ENCODE data around the gene KCNJ9. TPM values are rescaled to one million over a fixed set of nuclear protein-coding genes. Genes with fewer than 3 reads are reported as not detected.

The KCNJ9 gene
- polyA plus RNA-seq, 3 donors, result not detected

GRCh38 chr1:160114085-160114484 lies 32.7 kb downstream of the KCNJ9 start:
- Histone ChIP-seq H2AFZ (ENCODE audit: insufficient read depth, low read depth, low read length, poor library complexity, severe bottlenecking) (no peak overlapping the region), H3K79me2 (ENCODE audit: insufficient read depth, low read length) (no peaks in the 10 kb centered on the region), H3K36me3 (replicated peaks in 1 of 2; ENCODE audit: control insufficient read depth in 1 of 2, insufficient read depth in 2 of 2, low read length in 2 of 2) (no peaks in the 10 kb centered on the region), H3K4me2 (replicated peaks; ENCODE audit: extremely low read depth, low read length, poor library complexity, severe bottlenecking) (no peak overlapping the region), H4K20me1 (ENCODE audit: insufficient read depth, low read length) (no peaks in the 10 kb centered on the region), H3K9ac (ENCODE audit: insufficient read depth, low read length, poor library complexity, severe bottlenecking) (no peak overlapping the region), H3K4me3 (replicated peaks in 1 of 3; ENCODE audit: low read depth in 2 of 3, low read length in 3 of 3) (no peak overlapping the region), H3K9me3 (replicated peaks in 1 of 2; ENCODE audit: control insufficient read depth in 1 of 2, insufficient read depth in 1 of 2, low read length in 2 of 2) (no peaks in the 10 kb centered on the region), H3K4me1 (ENCODE audit: control insufficient read depth in 1 of 2, insufficient read depth in 2 of 2, low read length in 2 of 2) (peaks cover under 1 to 3% of the 10 kb centered on the region in 2 donors), H3K27me3 (ENCODE audit: control insufficient read depth in 2 of 2, insufficient read depth in 2 of 2, low read length in 2 of 2) (peaks cover 0 to 6% of the 10 kb centered on the region in 2 donors), H3K27ac (ENCODE audit: low read depth in 1 of 2, low read length in 2 of 2) (no peak overlapping the region)
- intact Hi-C loops (cut with micrococcal nuclease), result no loop called here
- no peak for TF ChIP-seq CTCF (IDR thresholded peaks at IDR 0.05)
- no peak overlapping the region for H3K4me3 Mint-ChIP-seq
- WGBS (ENCODE audit: insufficient coverage), result 100% methylated on average over 2 of the region's 4 CpGs
- no peaks in the 10 kb centered on the region for H3K36me3 Mint-ChIP-seq
- DNase-seq, result no peak
- peak overlapping the region in 1 of 7 donors; percentile 71 for H3K27ac Mint-ChIP-seq
- H3K27me3 Mint-ChIP-seq (ENCODE audit: low read depth in 3 of 3), result peaks cover 7 to 21% (median 17%) of the 10 kb centered on the region in 3 donors
- H3K9me3 Mint-ChIP-seq, result no peaks in the 10 kb centered on the region
- peaks cover under 1% of the 10 kb centered on the region for H3K4me1 Mint-ChIP-seq

- Mint-ChIP-seq H3K9me3 (no peaks in the 10 kb centered on the region), H3K27me3 (ENCODE audit: low read depth in 3 of 3) (peaks cover 6 to 17% (median 7%) of the 10 kb centered on the region in 3 donors), H3K4me1 (peaks cover 1% of the 10 kb centered on the region), H3K27ac (peak within 1 kb of the TSS in 1 of 7 donors; percentile 26), H3K36me3 (no peaks in the 10 kb centered on the region), H3K4me3 (no peak within 1 kb of the TSS)
- H4K20me1 ChIP-seq (ENCODE audit: insufficient read depth, low read length), result no peaks in the 10 kb centered on the region
- H3K4me1 ChIP-seq (ENCODE audit: control insufficient read depth in 1 of 2, insufficient read depth in 2 of 2, low read length in 2 of 2), result peaks cover 5 to 7% of the 10 kb centered on the region in 2 donors
- H3K27me3 ChIP-seq (ENCODE audit: control insufficient read depth in 2 of 2, insufficient read depth in 2 of 2, low read length in 2 of 2), result peaks cover 0 to 6% of the 10 kb centered on the region in 2 donors
- no peak for DNase-seq
- H3K36me3 ChIP-seq (replicated peaks in 1 of 2; ENCODE audit: control insufficient read depth in 1 of 2, insufficient read depth in 2 of 2, low read length in 2 of 2), result no peaks in the 10 kb centered on the region
- WGBS (ENCODE audit: insufficient coverage), result 72% methylated on average over 11 of the region's 16 CpGs
- TF ChIP-seq CTCF (IDR thresholded peaks at IDR 0.05), result no peak
- H2AFZ ChIP-seq (ENCODE audit: insufficient read depth, low read depth, low read length, poor library complexity, severe bottlenecking), result no peak within 1 kb of the TSS
- H3K9ac ChIP-seq (ENCODE audit: insufficient read depth, low read length, poor library complexity, severe bottlenecking), result no peak within 1 kb of the TSS
- H3K4me3 ChIP-seq (replicated peaks in 1 of 3; ENCODE audit: low read depth in 2 of 3, low read length in 3 of 3), result no peak within 1 kb of the TSS
- no peaks in the 10 kb centered on the region for H3K79me2 ChIP-seq (ENCODE audit: insufficient read depth, low read length)
- H3K4me2 ChIP-seq (replicated peaks; ENCODE audit: extremely low read depth, low read length, poor library complexity, severe bottlenecking), result no peak within 1 kb of the TSS
- no peaks in the 10 kb centered on the region for H3K9me3 ChIP-seq (replicated peaks in 1 of 2; ENCODE audit: control insufficient read depth in 1 of 2, insufficient read depth in 1 of 2, low read length in 2 of 2)
- intact Hi-C loops (cut with micrococcal nuclease), result no loop called here
- no peak within 1 kb of the TSS for H3K27ac ChIP-seq (ENCODE audit: low read depth in 1 of 2, low read length in 2 of 2)
Measured at GRCh38 chr1:160115545-160116282, 34.4 kb downstream of the KCNJ9 start, which contains the start of gene ATP1A2. ATP1A2 (plus strand) TSS chr1:160115759; CDS start chr1:160115862, 103 bp downstream.

All from CD14-positive monocyte (primary cell).